Keratinocyte (primary cell): ENCODE results near the gene SPTLC3.

Experiments used
- EZH2 ChIP-seq: IDR thresholded peaks from one replicate; pipeline ENCODE4 v1.6.1; 2012; ENCODE audit warnings: inconsistent platforms, mild to moderate bottlenecking, low read length, moderate library complexity
- TF ChIP-seq, protein P1 (sequence below), 3 experiments: IDR thresholded peaks in 1 of 3; conservative IDR thresholded peaks in 1 of 3; optimal IDR thresholded peaks in 1 of 3; 2 replicates in 2 of 3; 3 replicates in 1 of 3; pipeline versions ENCODE3 to v1.5.1; 2011; ENCODE audit warnings: low read length in 3 of 3, mild to moderate bottlenecking in 3 of 3, moderate library complexity in 2 of 3, control low read depth in 1 of 3, inconsistent platforms in 1 of 3; ENCODE audit not compliant: insufficient read depth in 2 of 3; ENCODE audit errors: extremely low read depth in 1 of 3

- TF ChIP-seq, protein P1, sequence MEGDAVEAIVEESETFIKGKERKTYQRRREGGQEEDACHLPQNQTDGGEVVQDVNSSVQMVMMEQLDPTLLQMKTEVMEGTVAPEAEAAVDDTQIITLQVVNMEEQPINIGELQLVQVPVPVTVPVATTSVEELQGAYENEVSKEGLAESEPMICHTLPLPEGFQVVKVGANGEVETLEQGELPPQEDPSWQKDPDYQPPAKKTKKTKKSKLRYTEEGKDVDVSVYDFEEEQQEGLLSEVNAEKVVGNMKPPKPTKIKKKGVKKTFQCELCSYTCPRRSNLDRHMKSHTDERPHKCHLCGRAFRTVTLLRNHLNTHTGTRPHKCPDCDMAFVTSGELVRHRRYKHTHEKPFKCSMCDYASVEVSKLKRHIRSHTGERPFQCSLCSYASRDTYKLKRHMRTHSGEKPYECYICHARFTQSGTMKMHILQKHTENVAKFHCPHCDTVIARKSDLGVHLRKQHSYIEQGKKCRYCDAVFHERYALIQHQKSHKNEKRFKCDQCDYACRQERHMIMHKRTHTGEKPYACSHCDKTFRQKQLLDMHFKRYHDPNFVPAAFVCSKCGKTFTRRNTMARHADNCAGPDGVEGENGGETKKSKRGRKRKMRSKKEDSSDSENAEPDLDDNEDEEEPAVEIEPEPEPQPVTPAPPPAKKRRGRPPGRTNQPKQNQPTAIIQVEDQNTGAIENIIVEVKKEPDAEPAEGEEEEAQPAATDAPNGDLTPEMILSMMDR (optimal IDR thresholded peaks at IDR 0.05 in 1 of 3, IDR thresholded peaks at IDR 0.05 in 1 of 3, conservative IDR thresholded peaks at IDR 0.05 in 1 of 3; ENCODE audit: extremely low read depth in 1 of 3, insufficient read depth in 2 of 3, low read length in 3 of 3): no peak
- TF ChIP-seq EZH2: no peak
These were observed 40.8 kb upstream of the SPTLC3 start for GRCh38 chr20:12967932-12968331.
